GM13976 (cell line): ENCODE measurements around the gene PVALB.

ENCODE experiments used
- DNase-seq: peaks from one replicate; pipeline ENCODE4 v3.0.0; 2012; ENCODE audit warnings: low spot score
- in situ Hi-C: fragments of 300-500 bp; cut with MboI; formaldehyde crosslinking; loops from one replicate; pipeline ENCODE4 v1.12.0; 2022; ENCODE audit warnings: low sequenced_read_pairs, mixed read lengths, inconsistent platforms; ENCODE audit not compliant: unreplicated experiment
- TF ChIP-seq, protein P1 (sequence below): IDR thresholded peaks from 2 replicates; pipeline ENCODE4 v1.5.1; 2012; ENCODE audit warnings: borderline replicate concordance, mild to moderate bottlenecking; ENCODE audit not compliant: insufficient read depth; ENCODE audit errors: extremely low read depth, missing control alignments, control extremely low read depth

Gene PVALB

DNA sequence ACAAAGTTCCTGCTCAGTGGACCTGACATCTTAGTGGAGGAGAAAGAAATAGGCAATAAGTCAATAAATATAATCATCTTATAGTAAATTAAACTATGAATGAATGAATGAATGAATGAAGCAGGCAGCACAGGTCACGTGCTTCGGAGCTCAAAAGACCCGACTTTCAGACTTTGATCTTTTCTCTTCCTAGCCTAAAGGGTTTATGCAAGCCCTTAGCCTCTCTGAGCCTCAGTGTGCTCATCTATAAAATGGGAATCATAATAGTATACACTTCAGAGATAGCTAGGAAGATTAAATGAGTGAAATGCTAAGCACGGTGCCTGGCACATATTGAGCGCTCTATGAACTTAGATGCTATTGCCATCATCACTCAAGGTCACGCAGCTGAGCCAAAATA is 7.5 kb downstream of the PVALB start:
- DNase-seq: no peak
- in situ Hi-C loops: no loop called here
- TF ChIP-seq, protein P1, sequence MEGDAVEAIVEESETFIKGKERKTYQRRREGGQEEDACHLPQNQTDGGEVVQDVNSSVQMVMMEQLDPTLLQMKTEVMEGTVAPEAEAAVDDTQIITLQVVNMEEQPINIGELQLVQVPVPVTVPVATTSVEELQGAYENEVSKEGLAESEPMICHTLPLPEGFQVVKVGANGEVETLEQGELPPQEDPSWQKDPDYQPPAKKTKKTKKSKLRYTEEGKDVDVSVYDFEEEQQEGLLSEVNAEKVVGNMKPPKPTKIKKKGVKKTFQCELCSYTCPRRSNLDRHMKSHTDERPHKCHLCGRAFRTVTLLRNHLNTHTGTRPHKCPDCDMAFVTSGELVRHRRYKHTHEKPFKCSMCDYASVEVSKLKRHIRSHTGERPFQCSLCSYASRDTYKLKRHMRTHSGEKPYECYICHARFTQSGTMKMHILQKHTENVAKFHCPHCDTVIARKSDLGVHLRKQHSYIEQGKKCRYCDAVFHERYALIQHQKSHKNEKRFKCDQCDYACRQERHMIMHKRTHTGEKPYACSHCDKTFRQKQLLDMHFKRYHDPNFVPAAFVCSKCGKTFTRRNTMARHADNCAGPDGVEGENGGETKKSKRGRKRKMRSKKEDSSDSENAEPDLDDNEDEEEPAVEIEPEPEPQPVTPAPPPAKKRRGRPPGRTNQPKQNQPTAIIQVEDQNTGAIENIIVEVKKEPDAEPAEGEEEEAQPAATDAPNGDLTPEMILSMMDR: no peak

DNA sequence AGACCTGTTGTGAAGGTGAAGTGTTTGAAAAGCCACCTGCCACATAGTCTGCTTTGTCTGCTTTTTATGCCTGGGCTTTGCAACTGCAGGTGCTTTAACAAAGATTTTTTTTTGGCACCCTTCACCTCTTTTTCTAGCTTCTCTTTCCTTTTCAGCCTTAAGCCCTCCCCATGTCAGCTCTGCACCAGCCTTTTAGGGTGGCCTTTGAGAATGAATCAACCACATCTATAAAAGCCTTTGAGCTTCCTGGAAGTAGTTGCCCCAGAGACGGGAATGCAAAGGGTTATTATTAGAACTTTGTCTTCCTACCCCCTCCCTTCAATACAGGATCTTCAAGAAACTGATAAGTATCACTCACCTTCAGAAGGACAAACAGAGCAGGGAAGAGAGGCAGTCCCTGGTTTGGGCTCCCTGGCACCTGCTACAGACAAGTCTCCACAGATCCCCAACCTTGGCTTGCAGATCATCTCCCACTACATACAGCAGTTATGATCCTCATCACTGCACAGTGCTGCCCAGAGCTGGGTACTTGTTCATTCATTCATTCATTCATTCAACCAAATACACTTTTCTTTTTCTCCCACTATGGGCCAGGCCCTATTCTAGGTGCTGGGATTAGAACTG is 8.0 kb downstream of the PVALB start:
- TF ChIP-seq, protein P1: no peak
- in situ Hi-C loops: no loop called here
- DNase-seq: no peak

GRCh38 chr22:36807627-36808026 is 9.2 kb downstream of the PVALB start:
- in situ Hi-C loops: no loop called here
- TF ChIP-seq, protein P1: no peak
- DNase-seq: no peak

GRCh38 chr22:36806835-36807234 is 10.0 kb downstream of the PVALB start:
- in situ Hi-C loops: no loop called here
- DNase-seq: no peak
- TF ChIP-seq, protein P1: no peak

- TF ChIP-seq, protein P1: no peak
- DNase-seq: no peak
- in situ Hi-C loops: no loop called here
Observed at GRCh38 chr22:36803358-36803757, 13.5 kb downstream of the PVALB start.

DNA sequence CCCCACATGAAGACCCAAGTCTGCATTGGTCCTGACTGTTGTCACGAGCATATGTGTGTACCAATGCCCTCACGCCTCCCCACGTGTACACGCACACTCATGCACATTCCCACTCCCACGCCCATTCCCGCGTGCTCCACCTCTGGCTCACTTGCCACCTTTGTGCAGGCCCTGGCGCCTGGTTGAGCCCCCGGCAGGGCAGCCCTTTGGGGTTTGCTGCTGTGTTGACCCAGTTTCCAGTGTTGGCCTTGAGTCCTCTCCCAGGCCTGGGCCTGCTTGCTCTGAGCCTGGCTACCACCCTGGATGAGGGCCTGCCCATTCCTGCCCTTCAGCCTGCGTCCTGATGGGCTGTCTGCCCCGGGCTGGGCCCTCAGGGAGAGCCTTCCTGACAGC is 18.2 kb downstream of the PVALB start:
- DNase-seq: no peak
- TF ChIP-seq, protein P1: no peak
- in situ Hi-C loops: no loop called here
